ENCODE results near the gene RASA3. TPM values are rescaled to one million over a fixed set of nuclear protein-coding genes. Genes with fewer than 3 reads are reported as not detected.

The RASA3 gene
- total and polyA plus RNA-seq, 7 donors = 4.2 to 22.4 (median 16.9) TPM

DNA sequence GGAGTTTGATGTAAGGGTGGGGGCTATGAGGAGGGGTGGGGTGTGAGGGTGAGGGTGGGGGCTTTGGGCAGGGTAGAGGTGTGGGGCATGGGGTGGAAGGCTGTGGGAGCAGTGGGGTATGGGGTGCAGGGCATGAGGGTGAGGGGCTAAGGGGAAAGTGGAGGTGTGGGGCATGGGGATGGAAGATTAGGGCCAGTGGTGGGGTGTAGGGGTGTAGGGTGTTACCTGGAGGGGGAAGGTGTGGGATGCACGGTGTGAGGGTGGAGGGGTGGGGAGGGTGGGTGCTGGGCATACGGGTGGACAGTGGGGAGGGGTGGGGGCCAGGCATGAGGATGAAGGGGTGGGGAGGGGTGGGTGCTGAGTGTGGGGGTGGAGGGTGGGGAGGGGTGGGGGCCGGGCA is 22.9 kb upstream of the RASA3 start:
- no peak for DNase-seq
- Histone ChIP-seq H3K9me3 (no peaks in the 10 kb centered on the region), H3K27ac (no peak overlapping the region), H3K4me3 (no peak overlapping the region), H3K27me3 (no peaks in the 10 kb centered on the region), H3K4me1 (no peaks in the 10 kb centered on the region), H3K36me3 (no peaks in the 10 kb centered on the region)
- intact Hi-C loops (cut with DNase I) = no loop called here
- TF ChIP-seq EP300 (IDR thresholded peaks at IDR 0.05) (no peak), POLR2AphosphoS5 (IDR thresholded peaks at IDR 0.05) (no peak), POLR2A (IDR thresholded peaks at IDR 0.05) (no peak)
- TF ChIP-seq, protein P1, sequence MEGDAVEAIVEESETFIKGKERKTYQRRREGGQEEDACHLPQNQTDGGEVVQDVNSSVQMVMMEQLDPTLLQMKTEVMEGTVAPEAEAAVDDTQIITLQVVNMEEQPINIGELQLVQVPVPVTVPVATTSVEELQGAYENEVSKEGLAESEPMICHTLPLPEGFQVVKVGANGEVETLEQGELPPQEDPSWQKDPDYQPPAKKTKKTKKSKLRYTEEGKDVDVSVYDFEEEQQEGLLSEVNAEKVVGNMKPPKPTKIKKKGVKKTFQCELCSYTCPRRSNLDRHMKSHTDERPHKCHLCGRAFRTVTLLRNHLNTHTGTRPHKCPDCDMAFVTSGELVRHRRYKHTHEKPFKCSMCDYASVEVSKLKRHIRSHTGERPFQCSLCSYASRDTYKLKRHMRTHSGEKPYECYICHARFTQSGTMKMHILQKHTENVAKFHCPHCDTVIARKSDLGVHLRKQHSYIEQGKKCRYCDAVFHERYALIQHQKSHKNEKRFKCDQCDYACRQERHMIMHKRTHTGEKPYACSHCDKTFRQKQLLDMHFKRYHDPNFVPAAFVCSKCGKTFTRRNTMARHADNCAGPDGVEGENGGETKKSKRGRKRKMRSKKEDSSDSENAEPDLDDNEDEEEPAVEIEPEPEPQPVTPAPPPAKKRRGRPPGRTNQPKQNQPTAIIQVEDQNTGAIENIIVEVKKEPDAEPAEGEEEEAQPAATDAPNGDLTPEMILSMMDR (IDR thresholded peaks at IDR 0.05) = no peak
- 45 to 47% methylated on average over 3 of the region's 3 CpGs for WGBS, 2 donors

DNA sequence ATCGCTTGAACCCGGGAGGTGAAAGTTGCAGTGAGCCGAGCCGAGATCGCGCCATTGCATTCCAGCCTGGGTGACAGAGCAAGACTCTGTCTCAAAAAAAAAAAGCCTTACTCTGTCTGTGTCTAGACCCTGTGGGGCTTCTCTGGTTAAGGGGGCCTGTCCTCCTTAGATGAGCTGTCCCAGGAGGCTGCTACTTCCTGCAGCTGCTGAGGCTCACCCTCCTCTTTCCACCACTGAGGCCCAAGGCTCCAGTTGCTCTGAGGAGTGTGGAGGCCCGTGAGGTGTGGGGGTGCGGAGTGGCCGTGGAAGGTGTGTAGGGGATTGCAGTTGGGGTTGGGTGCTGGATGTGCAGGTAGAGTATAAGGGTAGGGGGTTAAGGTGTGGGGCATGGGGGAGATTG is 22.1 kb upstream of the RASA3 start:
- H3K27me3 ChIP-seq = no peaks in the 10 kb centered on the region
- no peaks in the 10 kb centered on the region for H3K36me3 ChIP-seq
- no peak for TF ChIP-seq POLR2A (IDR thresholded peaks at IDR 0.05)
- TF ChIP-seq POLR2AphosphoS5 (IDR thresholded peaks at IDR 0.05) = no peak
- no peak for TF ChIP-seq EP300 (IDR thresholded peaks at IDR 0.05)
- TF ChIP-seq, protein P1 (IDR thresholded peaks at IDR 0.05) = no peak
- no peak overlapping the region for H3K4me3 ChIP-seq
- intact Hi-C loops (cut with DNase I) = no loop called here
- WGBS, 2 donors = 69 to 93% methylated on average over 9 of the region's 9 CpGs
- no peak overlapping the region for H3K27ac ChIP-seq
- H3K9me3 ChIP-seq = no peaks in the 10 kb centered on the region
- H3K4me1 ChIP-seq = no peaks in the 10 kb centered on the region
- DNase-seq = no peak

DNA sequence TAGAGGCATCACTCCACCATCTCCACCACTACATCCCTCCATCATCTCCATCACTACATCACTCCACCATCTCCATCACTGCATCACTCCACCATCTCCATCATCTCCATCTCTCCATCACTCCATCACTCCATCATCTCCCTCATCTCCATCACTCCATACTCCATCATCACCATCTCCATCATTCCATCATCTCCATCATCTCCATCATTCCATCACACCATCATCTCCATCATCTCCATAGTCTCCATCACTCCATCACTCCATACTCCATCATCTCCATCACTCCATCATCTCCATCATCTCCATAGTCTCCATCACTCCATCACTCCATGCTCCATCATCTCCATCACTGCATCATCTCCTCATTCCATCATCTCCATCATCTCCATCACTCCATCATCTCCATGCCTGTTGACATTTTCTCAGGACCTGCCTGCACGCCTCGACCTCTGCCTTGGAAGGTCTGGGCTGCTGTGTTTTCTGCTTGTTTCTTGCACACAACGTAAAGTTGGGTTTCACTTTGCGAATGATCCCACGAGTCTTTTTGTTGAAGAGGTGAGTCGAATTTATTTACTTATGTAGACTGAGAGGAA is 21.2 kb upstream of the RASA3 start:
- no peak overlapping the region for H3K27ac ChIP-seq

DNA sequence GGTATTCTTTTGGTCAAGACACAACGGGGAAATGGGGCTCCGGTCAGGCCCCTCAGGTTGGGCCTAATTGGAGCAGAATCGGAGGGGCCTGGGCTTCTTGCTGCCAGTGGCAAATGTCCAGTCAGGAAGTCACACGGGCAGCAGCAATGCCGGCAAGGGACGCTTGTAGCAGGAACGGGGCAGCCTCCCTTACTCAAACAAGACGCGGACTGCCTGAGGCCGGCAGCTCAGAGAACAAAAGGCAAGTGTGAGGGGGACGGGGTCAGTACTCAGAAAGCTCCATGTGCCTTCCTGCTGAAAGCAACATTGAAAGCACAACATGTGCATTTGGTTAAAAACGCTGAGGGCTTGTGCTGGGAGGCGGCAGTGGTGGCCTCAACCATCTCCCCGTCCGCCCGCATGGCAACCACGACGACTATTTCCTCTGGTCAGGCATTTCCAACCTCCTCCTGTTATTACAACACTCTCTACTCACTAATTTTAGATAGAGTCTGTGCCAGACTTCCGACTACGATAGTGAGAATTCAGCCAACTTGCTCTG is 20.5 kb upstream of the RASA3 start:
- Histone ChIP-seq H3K27me3 (no peaks in the 10 kb centered on the region), H3K4me1 (no peaks in the 10 kb centered on the region), H3K4me3 (no peak overlapping the region), H3K27ac (no peak overlapping the region), H3K36me3 (no peaks in the 10 kb centered on the region), H3K9me3 (no peaks in the 10 kb centered on the region)
- intact Hi-C loops (cut with DNase I) = no loop called here
- no peak for DNase-seq
- TF ChIP-seq POLR2A (IDR thresholded peaks at IDR 0.05) (no peak), POLR2AphosphoS5 (IDR thresholded peaks at IDR 0.05) (no peak)
- 86 to 92% methylated on average over 20 of the region's 20 CpGs for WGBS, 2 donors

More for the DNA sequence above, 21.2 kb upstream of the RASA3 start:
- DNase-seq = no peak
- Histone ChIP-seq H3K27me3 (no peaks in the 10 kb centered on the region), H3K4me1 (no peaks in the 10 kb centered on the region), H3K9me3 (no peaks in the 10 kb centered on the region), H3K4me3 (no peak overlapping the region), H3K36me3 (no peaks in the 10 kb centered on the region)
- intact Hi-C loops (cut with DNase I) = no loop called here
- no peak for TF ChIP-seq POLR2A (IDR thresholded peaks at IDR 0.05)
- TF ChIP-seq, protein P1 (IDR thresholded peaks at IDR 0.05) = no peak
- no peak for TF ChIP-seq POLR2AphosphoS5 (IDR thresholded peaks at IDR 0.05)
- no peak for TF ChIP-seq EP300 (IDR thresholded peaks at IDR 0.05)
- WGBS, 2 donors = 92 to 96% methylated on average over 6 of the region's 6 CpGs

DNA sequence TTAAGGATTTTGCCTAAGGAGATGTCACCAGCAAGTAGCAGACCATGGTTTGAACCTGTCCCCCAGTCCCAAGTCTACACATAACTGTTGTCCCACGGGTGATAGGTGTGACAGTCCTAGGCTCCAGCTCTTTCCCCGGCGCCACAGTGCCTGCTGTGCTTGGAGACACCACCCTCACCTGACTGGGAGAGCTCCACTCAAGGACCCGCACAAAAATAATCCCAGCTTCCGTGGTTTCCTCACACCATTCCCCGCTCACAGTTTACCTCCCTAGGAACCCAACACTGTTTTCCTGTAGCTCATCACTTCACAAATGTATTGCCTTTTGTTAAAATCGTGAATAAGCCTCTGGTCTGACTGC is 19.8 kb upstream of the RASA3 start:
- Histone ChIP-seq H3K27me3 (no peaks in the 10 kb centered on the region), H3K9me3 (no peaks in the 10 kb centered on the region), H3K4me3 (no peak overlapping the region), H3K27ac (no peak overlapping the region), H3K4me1 (no peaks in the 10 kb centered on the region), H3K36me3 (no peaks in the 10 kb centered on the region)
- TF ChIP-seq, protein P1 (IDR thresholded peaks at IDR 0.05) = no peak
- TF ChIP-seq POLR2A (IDR thresholded peaks at IDR 0.05) (no peak), EP300 (IDR thresholded peaks at IDR 0.05) (no peak), POLR2AphosphoS5 (IDR thresholded peaks at IDR 0.05) (no peak)
- DNase-seq = no peak
- intact Hi-C loops (cut with DNase I) = no loop called here
- WGBS, 2 donors = 87 to 95% methylated on average over 7 of the region's 7 CpGs

Measured in sigmoid colon (tissue), 7 donors.